HepG2 (cell line): ENCODE results near the gene MME. TPM values are rescaled to one million over a fixed set of nuclear protein-coding genes. Genes with fewer than 3 reads are reported as not detected.

ENCODE experiments used
- CBX5 ChIP-seq: sonication (generic); formaldehyde crosslinking; IDR thresholded peaks from 2 replicates; pipeline ENCODE4 v1.4.0; 2020; ENCODE audit warnings: missing genetic modification reagents, borderline replicate concordance
- HINFP ChIP-seq: sonication (generic); formaldehyde crosslinking; IDR thresholded peaks from 2 replicates; pipeline ENCODE4 v1.4.0; 2020; ENCODE audit warnings: low read depth, mild to moderate bottlenecking, missing genetic modification reagents
- MXD1 ChIP-seq: sonication (generic); formaldehyde crosslinking; IDR thresholded peaks from 2 replicates; pipeline ENCODE4 v1.4.0; 2020; ENCODE audit warnings: mild to moderate bottlenecking, missing genetic modification reagents
- RFX5 ChIP-seq: IDR thresholded peaks from 2 replicates; pipeline ENCODE4 v1.6.1; 2011; ENCODE audit warnings: low read depth, low read length, improper control_type of control experiment
- THAP9 ChIP-seq: sonication (generic); formaldehyde crosslinking; IDR thresholded peaks from 2 replicates; pipeline ENCODE4; 2020; ENCODE audit warnings: missing genetic modification reagents, mild to moderate bottlenecking, borderline replicate concordance
- ZBTB1 ChIP-seq: sonication (generic); formaldehyde crosslinking; IDR thresholded peaks from 2 replicates; pipeline ENCODE4 v1.4.0; 2020; ENCODE audit warnings: missing genetic modification reagents, borderline replicate concordance
- ZBTB10 ChIP-seq: sonication (generic); formaldehyde crosslinking; IDR thresholded peaks from 2 replicates; pipeline ENCODE4 v1.4.0; 2020; ENCODE audit warnings: missing genetic modification reagents, borderline replicate concordance
- ZBTB4 ChIP-seq: sonication (generic); formaldehyde crosslinking; IDR thresholded peaks from 2 replicates; pipeline ENCODE4 v1.4.0; 2020; ENCODE audit warnings: missing genetic modification reagents, mild to moderate bottlenecking, borderline replicate concordance
- ZNF30 ChIP-seq: sonication (generic); formaldehyde crosslinking; IDR thresholded peaks from 2 replicates; pipeline ENCODE4 v1.5.0; 2020; ENCODE audit warnings: mild to moderate bottlenecking, missing genetic modification reagents
- polyA plus RNA-seq, 8 experiments: library from polyadenylated mRNA; depleted of rRNA in 3 of 8; stranded (reverse) in 7 of 8; unstranded in 1 of 8; fragments of >200 nt; fragmentation: Illumina TruSeq in 4 of 8; extraction: Trizol in 4 of 8; gene quantifications; 2 replicates each; pipeline versions ENCODE4 v1.2.1 to v1.2.3, GENCODE V29; 2011 to 2016; ENCODE audit warnings: low read depth in 4 of 8, missing spikeins in 1 of 8, mixed read lengths in 1 of 8; ENCODE audit not compliant: insufficient read depth in 1 of 8
- total RNA-seq, 5 experiments: library from RNA; depleted of rRNA; stranded (reverse); fragments of >200 nt; fragmentation: Illumina TruSeq; extraction: Trizol; gene quantifications; 2 replicates each; pipeline ENCODE4 v1.2.3, GENCODE V29; 2016; ENCODE audit warnings: low read depth in 1 of 5

The MME gene
- total and polyA plus RNA-seq, 2 of the 13 experiments (the other 11 are each of a cell fraction or from before 2014, with no cell fraction given), result not detected

- TF ChIP-seq THAP9 (CRISPR knock-in tag) (no peak), ZBTB1 (CRISPR knock-in tag) (no peak), RFX5 (no peak), HINFP (no peak), MXD1 (CRISPR knock-in tag) (no peak), ZBTB4 (CRISPR knock-in tag) (no peak), ZBTB10 (CRISPR knock-in tag) (no peak), CBX5 (no peak), ZNF30 (CRISPR knock-in tag) (no peak)
Observed at GRCh38 chr3:155034786-155035185, 45.3 kb upstream of the MME start (continued).
